H9 (cell line): ENCODE results near the gene FBXL19. TPM values are rescaled to one million over a fixed set of nuclear protein-coding genes. Genes with fewer than 3 reads are reported as not detected.

ENCODE experiments used
- DNase-seq: peaks from one replicate; pipeline ENCODE4 v3.0.0-alpha.2; 2017
- H2AFZ ChIP-seq: one replicate; pipeline ENCODE4 v1.6.1; 2013; ENCODE audit warnings: mild to moderate bottlenecking, low read length, control low read depth, moderate library complexity
- H2AK5ac ChIP-seq: 2 replicates; pipeline ENCODE4 v1.6.1; 2013; ENCODE audit warnings: low read length, control low read depth, mixed read lengths; ENCODE audit not compliant: insufficient read length
- H2BK120ac ChIP-seq: one replicate; pipeline ENCODE4 v1.6.1; 2013; ENCODE audit warnings: low read depth, mild to moderate bottlenecking, low read length, control low read depth, inconsistent platforms; ENCODE audit not compliant: poor library complexity, severe bottlenecking
- H2BK12ac ChIP-seq: 2 replicates; pipeline ENCODE4 v1.6.1; 2013; ENCODE audit warnings: low read length, control low read depth, mixed read lengths, low read depth; ENCODE audit not compliant: insufficient read length
- H2BK15ac ChIP-seq: 2 replicates; pipeline ENCODE4 v1.6.1; 2013; ENCODE audit warnings: low read depth, low read length, control low read depth
- H2BK20ac ChIP-seq: one replicate; pipeline ENCODE4 v1.6.1; 2013; ENCODE audit warnings: low read depth, mild to moderate bottlenecking, low read length, control low read depth, inconsistent platforms; ENCODE audit not compliant: poor library complexity, severe bottlenecking
- H2BK5ac ChIP-seq: 2 replicates; pipeline ENCODE4 v1.6.1; 2013; ENCODE audit warnings: low read length, control low read depth, mixed read lengths; ENCODE audit not compliant: insufficient read length
- H3K14ac ChIP-seq: 2 replicates; pipeline ENCODE4 v1.6.1; 2013; ENCODE audit warnings: low read length, control low read depth; ENCODE audit not compliant: insufficient read depth
- H3K18ac ChIP-seq: 2 replicates; pipeline ENCODE4 v1.6.1; 2013; ENCODE audit warnings: low read depth, mild to moderate bottlenecking, mixed read lengths, low read length, control low read depth; ENCODE audit not compliant: insufficient read length
- H3K23ac ChIP-seq: 2 replicates; pipeline ENCODE4 v1.6.1; 2013; ENCODE audit warnings: low read length, control low read depth, mixed read lengths, low read depth; ENCODE audit not compliant: insufficient read length
- H3K23me2 ChIP-seq: 2 replicates; pipeline ENCODE4 v1.6.1; 2013; ENCODE audit warnings: low read depth, mild to moderate bottlenecking, mixed read lengths, low read length, control low read depth; ENCODE audit not compliant: insufficient read length, poor library complexity, severe bottlenecking
- H3K27ac ChIP-seq: 2 replicates; pipeline ENCODE4 v1.5.1; 2013; ENCODE audit warnings: low read length, control low read depth, mixed read lengths, low read depth; ENCODE audit not compliant: insufficient read length
- H3K27me3 ChIP-seq: 2 replicates; pipeline ENCODE4 v1.6.1; 2013; ENCODE audit warnings: low read length, control low read depth, inconsistent platforms; ENCODE audit not compliant: insufficient read depth
- H3K4ac ChIP-seq: 2 replicates; pipeline ENCODE4 v1.6.1; 2013; ENCODE audit warnings: low read depth, mild to moderate bottlenecking, control low read depth, inconsistent platforms, low read length, moderate library complexity
- H3K4me1 ChIP-seq: 2 replicates; pipeline ENCODE4 v1.6.1; 2013; ENCODE audit warnings: low read length, control low read depth, inconsistent platforms; ENCODE audit not compliant: insufficient read depth
- H3K4me2 ChIP-seq: 2 replicates; pipeline ENCODE4 v1.6.1; 2013; ENCODE audit warnings: low read length, control low read depth, mixed read lengths; ENCODE audit not compliant: insufficient read length, insufficient read depth
- H3K56ac ChIP-seq: 2 replicates; pipeline ENCODE4 v1.6.1; 2013; ENCODE audit warnings: low read depth, mild to moderate bottlenecking, mixed read lengths, low read length, control low read depth; ENCODE audit not compliant: insufficient read length
- H3K79me1 ChIP-seq: 2 replicates; pipeline ENCODE4 v1.6.1; 2013; ENCODE audit warnings: low read depth, mild to moderate bottlenecking, moderate library complexity, low read length, control low read depth, inconsistent platforms; ENCODE audit not compliant: insufficient read depth, poor library complexity, severe bottlenecking
- H3K79me2 ChIP-seq: 2 replicates; pipeline ENCODE4 v1.6.1; 2013; ENCODE audit warnings: low read length, control low read depth, inconsistent platforms; ENCODE audit not compliant: insufficient read depth
- H3K9ac ChIP-seq: 2 replicates; pipeline ENCODE4 v1.6.1; 2013; ENCODE audit warnings: low read length, control low read depth, mixed read lengths; ENCODE audit not compliant: insufficient read length; ENCODE audit errors: extremely low read depth
- H3K9me3 ChIP-seq: one replicate; pipeline ENCODE4 v1.6.1; 2013; ENCODE audit warnings: low read depth, low read length, inconsistent platforms; ENCODE audit not compliant: control insufficient read depth
- H3T11ph ChIP-seq: one replicate; pipeline ENCODE4 v1.6.1; 2013; ENCODE audit warnings: mild to moderate bottlenecking, low read length, control low read depth, inconsistent platforms
- H4K20me1 ChIP-seq: one replicate; pipeline ENCODE4 v1.6.1; 2013; ENCODE audit not compliant: control insufficient read depth, insufficient read length, insufficient read depth
- H4K5ac ChIP-seq: 2 replicates; pipeline ENCODE4 v1.6.1; 2013; ENCODE audit warnings: low read depth, mild to moderate bottlenecking, mixed read lengths, low read length, control low read depth; ENCODE audit not compliant: insufficient read length
- H4K8ac ChIP-seq: replicated peaks from 2 replicates; pipeline ENCODE4 v1.6.1; 2013; ENCODE audit warnings: low read length, control low read depth, mixed read lengths, low read depth; ENCODE audit not compliant: insufficient read length
- H4K91ac ChIP-seq: 2 replicates; pipeline ENCODE4 v1.6.1; 2013; ENCODE audit warnings: low read depth, mild to moderate bottlenecking, moderate library complexity, mixed read lengths, low read length, control low read depth; ENCODE audit not compliant: insufficient read length
- H3K27ac Mint-ChIP-seq, 3 experiments: 2 replicates in 2 of 3; 3 replicates in 1 of 3; pipeline ENCODE4 v1.8.0; 2020 to 2021; ENCODE audit warnings: mixed read lengths in 3 of 3, mild to moderate bottlenecking in 1 of 3, moderate library complexity in 1 of 3
- H3K27me3 Mint-ChIP-seq: 2 replicates; pipeline ENCODE4 v1.8.0; 2021; ENCODE audit warnings: low read depth, mild to moderate bottlenecking, moderate library complexity, mixed read lengths
- H3K36me3 Mint-ChIP-seq, 3 experiments: 2 replicates in 2 of 3; 3 replicates in 1 of 3; pipeline ENCODE4 v1.8.0; 2020 to 2021; ENCODE audit warnings: low read depth in 3 of 3, mixed read lengths in 3 of 3; ENCODE audit not compliant: insufficient read depth in 1 of 3
- H3K4me1 Mint-ChIP-seq, 2 experiments: 2 replicates each; pipeline ENCODE4 v1.8.0; 2020; ENCODE audit warnings: mixed read lengths in 2 of 2
- H3K4me3 Mint-ChIP-seq, 2 experiments: 2 replicates in 1 of 2; 3 replicates in 1 of 2; pipeline ENCODE4 v1.8.0; 2020 to 2021; ENCODE audit warnings: mild to moderate bottlenecking in 2 of 2, mixed read lengths in 2 of 2, moderate library complexity in 1 of 2
- H3K9me3 Mint-ChIP-seq, 2 experiments: 2 replicates in 1 of 2; 3 replicates in 1 of 2; pipeline ENCODE4 v1.8.0; 2020; ENCODE audit warnings: mild to moderate bottlenecking in 2 of 2, mixed read lengths in 2 of 2, moderate library complexity in 1 of 2
- CTCF ChIP-seq: fragments of 200-600 bp; sonication (generic); conservative IDR thresholded peaks from 3 replicates; pipeline ENCODE4 v1.8.0; 2021; ENCODE audit warnings: antibody characterized with exemption, mild to moderate bottlenecking
- WGBS: extraction: QIAGEN DNeasy Blood & Tissue Kit; methylation state at CpG from one replicate; pipeline ENCODE4 v1.1.7; 2013; ENCODE audit warnings: missing lambda C conversion rate, low lambda C conversion rate, mixed read lengths; ENCODE audit not compliant: insufficient read length; ENCODE audit errors: extremely low coverage; 5-methylcytosine and 5-hydroxymethylcytosine counted together
- microRNA-seq: library from miRNA; unstranded; fragments of <30 nt; microRNA quantifications from one replicate; pipeline ENCODE4, GENCODE V29; 2020; ENCODE audit warnings: borderline microRNAs expressed
- total RNA-seq: library from RNA; stranded (reverse); gene quantifications from 2 replicates; pipeline ENCODE4 v1.2.1, GENCODE V29; 2021

Gene FBXL19
- total RNA-seq, 1 experiment from 2014 or later = 66.8 TPM

GRCh38 chr16:30997725-30998711 is 74.6 kb downstream of the FBXL19 start:
- WGBS = no CpG with 5 or more reads among the region's 21 CpGs
- peak overlapping the region; percentile 76 to 77 for H3K4me3 Mint-ChIP-seq
- H3K4me2 ChIP-seq = peak overlapping the region; percentile 59
- H3K9me3 ChIP-seq = no peaks in the 10 kb centered on the region
- peaks cover 18 to 22% of the 10 kb centered on the region in 2 experiments for H3K4me1 Mint-ChIP-seq
- H4K8ac ChIP-seq = no peak overlapping the region
- H4K5ac ChIP-seq = no peak overlapping the region
- H3K27me3 ChIP-seq = no peaks in the 10 kb centered on the region
- no peak overlapping the region for H2AK5ac ChIP-seq
- no peaks in the 10 kb centered on the region for H3K4me1 ChIP-seq
- H2BK12ac ChIP-seq = no peak overlapping the region
- H3K79me2 ChIP-seq = no peaks in the 10 kb centered on the region; the same call in 1 of the 2 replicates
- no peak overlapping the region for H2BK5ac ChIP-seq
- H3K18ac ChIP-seq = peak overlapping the region; percentile 29
- H3K56ac ChIP-seq = no peak overlapping the region
- H3K9me3 Mint-ChIP-seq = no peaks in the 10 kb centered on the region
- no peak overlapping the region for H3K23ac ChIP-seq
- H3K27ac Mint-ChIP-seq = no peak overlapping the region
- no peak overlapping the region for H4K91ac ChIP-seq
- H3K9ac ChIP-seq = peak overlapping the region; percentile 21
- no peak overlapping the region for H2BK20ac ChIP-seq
- no peak for TF ChIP-seq CTCF
- no peak overlapping the region for H3K27ac ChIP-seq
- H3K4ac ChIP-seq = no peak overlapping the region
- H3K23me2 ChIP-seq = peaks cover 12% of the 10 kb centered on the region
- H3K27me3 Mint-ChIP-seq = peaks cover 10% of the 10 kb centered on the region; the same call in 1 of the 2 replicates
- no peak overlapping the region for H2BK120ac ChIP-seq
- H3K14ac ChIP-seq = peak overlapping the region; percentile 47; the same call in 1 of the 2 replicates
- H3K36me3 Mint-ChIP-seq = peaks cover 0 to 3% (median 2%) of the 10 kb centered on the region in 3 experiments; a peak in 2 of 7 replicates
- no peak for DNase-seq
- H2BK15ac ChIP-seq = no peak overlapping the region
- H3T11ph ChIP-seq = no peak overlapping the region
- H2AFZ ChIP-seq = no peak overlapping the region
- no peaks in the 10 kb centered on the region for H4K20me1 ChIP-seq
- H3K79me1 ChIP-seq = no peaks in the 10 kb centered on the region

Small RNA genes lying within 50 kb of the gene (microRNA-seq; reads per million reads assigned to microRNA genes)
- gene MIR4519 (not detected), gene MIR762 (not detected)

Other genes starting within 250 kb of the FBXL19 start
- 63.1 and 65.5 TPM in 2 replicates for gene SRCAP, start 224.4 kb upstream of the FBXL19 start, total RNA-seq
- gene PHKG2, start 175.1 kb upstream of the FBXL19 start, total RNA-seq = 46.6 and 47.9 TPM in 2 replicates
- 5.4 and 7.4 TPM in 2 replicates for gene CFAP119, start 161.5 kb upstream of the FBXL19 start, total RNA-seq
- 103 and 106 TPM in 2 replicates for gene RNF40, start 161.2 kb upstream of the FBXL19 start, total RNA-seq
- gene ZNF629, start 136.4 kb upstream of the FBXL19 start, total RNA-seq = 20.0 TPM in 2 replicates
- 17.5 and 18.3 TPM in 2 replicates for gene BCL7C, start 29.5 kb upstream of the FBXL19 start, total RNA-seq
- gene CTF1, start 27.0 kb upstream of the FBXL19 start, total RNA-seq = 0.72 TPM in 2 replicates
- 6.1 and 6.9 TPM in 2 replicates for gene ORAI3, start 25.5 kb downstream of the FBXL19 start, total RNA-seq
- gene SETD1A, start 34.2 kb downstream of the FBXL19 start, total RNA-seq = 36.9 and 37.0 TPM in 2 replicates
- gene HSD3B7, start 61.6 kb downstream of the FBXL19 start, total RNA-seq = 5.5 and 7.5 TPM in 2 replicates
- gene STX1B, start 87.1 kb downstream of the FBXL19 start, total RNA-seq = 9.7 and 11.0 TPM in 2 replicates
- 31.1 and 32.3 TPM in 2 replicates for gene STX4, start 110.0 kb downstream of the FBXL19 start, total RNA-seq
- gene ZNF668, start 150.7 kb downstream of the FBXL19 start, total RNA-seq = 18.6 and 19.6 TPM in 2 replicates
- 25.9 and 29.2 TPM in 2 replicates for gene ZNF646, start 150.8 kb downstream of the FBXL19 start, total RNA-seq
- 2.8 and 3.6 TPM in 2 replicates for gene PRSS53, start 165.4 kb downstream of the FBXL19 start, total RNA-seq
- gene VKORC1, start 171.2 kb downstream of the FBXL19 start, total RNA-seq = 93.9 and 94.5 TPM in 2 replicates
- 55.7 and 57.0 TPM in 2 replicates for gene BCKDK, start 184.8 kb downstream of the FBXL19 start, total RNA-seq
- gene KAT8, start 194.1 kb downstream of the FBXL19 start, total RNA-seq = 52.1 and 53.4 TPM in 2 replicates
- gene PRSS8, start 212.2 kb downstream of the FBXL19 start, total RNA-seq = 64.0 and 65.0 TPM in 2 replicates
- gene PRSS36, start 226.5 kb downstream of the FBXL19 start, total RNA-seq = 0.66 and 0.72 TPM in 2 replicates